GM12892 (cell line): ENCODE data around the gene AKR1C4.

Experiments
- POLR2A ChIP-seq: IDR thresholded peaks from 2 replicates; pipeline ENCODE4 v1.6.1; 2011; ENCODE audit warnings: low read depth, low read length, control low read depth
- TAF1 ChIP-seq: IDR thresholded peaks from 2 replicates; pipeline ENCODE4 v1.6.1; 2011; ENCODE audit warnings: low read depth, mild to moderate bottlenecking, control low read depth, low read length, borderline replicate concordance

DNA sequence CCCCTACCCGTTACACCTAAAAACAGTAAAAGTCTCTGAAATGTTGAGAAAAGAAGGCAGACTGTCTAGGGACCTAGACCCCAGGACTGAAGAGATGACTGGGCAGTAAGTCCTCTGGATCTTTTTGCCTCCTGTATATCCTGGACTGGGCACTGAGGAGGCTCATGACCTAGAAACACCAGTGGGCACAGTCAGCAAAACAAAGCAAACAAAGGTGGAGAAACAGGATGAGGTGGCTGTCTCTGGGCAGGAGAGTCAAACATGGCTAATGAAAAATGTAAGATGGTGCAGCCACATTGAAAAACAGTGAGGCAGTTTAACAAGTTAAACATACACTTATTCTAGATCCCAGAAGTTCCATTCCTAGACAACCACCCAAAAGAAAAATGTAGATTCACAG, 45.9 kb downstream of the AKR1C4 start:
- TF ChIP-seq TAF1 (no peak), POLR2A (no peak)
